ENCODE data around the gene ARMH2. TPM values are rescaled to one million over a fixed set of nuclear protein-coding genes. Genes with fewer than 3 reads are reported as not detected.

ARMH2 gene
- total and polyA plus RNA-seq, 9 of the 15 experiments (the other 6 are each of a cell fraction or from before 2014, with no cell fraction given), result not detected

DNA sequence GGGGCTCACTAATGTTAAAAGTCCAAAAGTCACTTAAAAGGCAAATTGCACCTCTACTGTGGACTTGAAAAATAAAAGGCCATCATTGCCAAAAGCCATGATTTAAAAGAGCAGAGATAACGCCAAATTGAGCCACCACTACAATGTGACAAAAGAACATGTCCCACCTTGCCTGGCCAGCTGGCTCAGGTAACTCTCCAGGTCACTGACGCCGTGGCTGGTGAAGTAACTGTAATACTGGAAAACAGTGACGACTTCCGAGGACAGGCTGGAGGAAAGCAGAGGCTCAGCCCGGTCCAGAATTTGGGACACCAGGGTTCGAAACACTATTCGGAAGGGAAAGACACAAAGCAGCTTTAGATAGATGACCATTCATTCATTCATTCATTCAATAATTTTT, 29.3 kb upstream of the ARMH2 start:
- no peak overlapping the region for H3K4me3 ChIP-seq
- BruUV-seq (replicated peaks), result no TSS peak
- FAIRE-seq (no peak), DNase-seq (ENCODE audit: extremely low read depth in 1 of 4, low spot score in 3 of 4) (no peak), ATAC-seq (no peak)
- intact Hi-C loops (cut with micrococcal nuclease), result no loop called here
- H3K4me2 ChIP-seq (ENCODE audit: insufficient read depth, low read length), result no peak overlapping the region
- peaks cover 14 to 29% of the 10 kb centered on the region in 2 experiments for H3K27me3 ChIP-seq (ENCODE audit: control insufficient read depth in 2 of 2, insufficient read depth in 2 of 2, low read length in 2 of 2)
- H3K9ac ChIP-seq (ENCODE audit: insufficient read depth in 1 of 2, low read depth in 2 of 2, low read length in 2 of 2), result no peak overlapping the region
- no peak overlapping the region for H3K27ac ChIP-seq (ENCODE audit: extremely low read depth, low read depth, low read length)
- WGBS (ENCODE audit: insufficient coverage, low coverage, missing lambda C conversion rate), result 0% methylated on average over 8 of the region's 8 CpGs
- H3K9me1 ChIP-seq (ENCODE audit: control insufficient read depth, insufficient read depth, low read length), result no peaks in the 10 kb centered on the region
- H2AFZ ChIP-seq (ENCODE audit: low read depth, low read length), result no peak overlapping the region
- H3K9me3 ChIP-seq (replicated peaks; ENCODE audit: control insufficient read depth, insufficient read depth, low read depth, low read length), result no peaks in the 10 kb centered on the region
- no peaks in the 10 kb centered on the region for H3K36me3 ChIP-seq (ENCODE audit: control insufficient read depth, insufficient read depth, low read length)
- no peaks in the 10 kb centered on the region for H4K20me1 ChIP-seq (replicated peaks; ENCODE audit: control insufficient read depth, insufficient read depth, low read length)
- ChIA-PET CTCF (ENCODE audit: low intra/inter-chr PET ratio) (no interaction called here), POLR2A (interaction anchor here (0.7 kb wide), 1 partner anchor 26 kb away, joined by 3 read pairs; no protein-coding TSS in a partner anchor)
- in situ Hi-C loops (cut with MboI), result no loop called here
- TF ChIP-seq HIVEP1 (CRISPR knock-in tag; IDR thresholded peaks at IDR 0.05) (no peak), PHB (CRISPR knock-in tag; IDR thresholded peaks at IDR 0.05) (no peak), ZFP36 (IDR thresholded peaks at IDR 0.05; ENCODE audit: low read depth, low read length, partially characterized antibody) (no peak), RNF2 (IDR thresholded peaks at IDR 0.05) (no peak), HDAC3 (IDR thresholded peaks at IDR 0.05; ENCODE audit: borderline replicate concordance, partially characterized antibody) (no peak), ESRRA (IDR thresholded peaks at IDR 0.05; ENCODE audit: borderline replicate concordance, low read depth) (no peak)
- TF ChIP-seq, protein P1, sequence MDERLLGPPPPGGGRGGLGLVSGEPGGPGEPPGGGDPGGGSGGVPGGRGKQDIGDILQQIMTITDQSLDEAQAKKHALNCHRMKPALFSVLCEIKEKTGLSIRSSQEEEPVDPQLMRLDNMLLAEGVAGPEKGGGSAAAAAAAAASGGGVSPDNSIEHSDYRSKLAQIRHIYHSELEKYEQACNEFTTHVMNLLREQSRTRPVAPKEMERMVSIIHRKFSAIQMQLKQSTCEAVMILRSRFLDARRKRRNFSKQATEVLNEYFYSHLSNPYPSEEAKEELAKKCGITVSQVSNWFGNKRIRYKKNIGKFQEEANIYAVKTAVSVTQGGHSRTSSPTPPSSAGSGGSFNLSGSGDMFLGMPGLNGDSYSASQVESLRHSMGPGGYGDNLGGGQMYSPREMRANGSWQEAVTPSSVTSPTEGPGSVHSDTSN (CRISPR knock-in tag; IDR thresholded peaks at IDR 0.05; ENCODE audit: low read depth), result no peak
- TF ChIP-seq, protein P1 (tag; conservative IDR thresholded peaks at IDR 0.05; ENCODE audit: low read depth), result no peak
- TF ChIP-seq, protein P2, sequence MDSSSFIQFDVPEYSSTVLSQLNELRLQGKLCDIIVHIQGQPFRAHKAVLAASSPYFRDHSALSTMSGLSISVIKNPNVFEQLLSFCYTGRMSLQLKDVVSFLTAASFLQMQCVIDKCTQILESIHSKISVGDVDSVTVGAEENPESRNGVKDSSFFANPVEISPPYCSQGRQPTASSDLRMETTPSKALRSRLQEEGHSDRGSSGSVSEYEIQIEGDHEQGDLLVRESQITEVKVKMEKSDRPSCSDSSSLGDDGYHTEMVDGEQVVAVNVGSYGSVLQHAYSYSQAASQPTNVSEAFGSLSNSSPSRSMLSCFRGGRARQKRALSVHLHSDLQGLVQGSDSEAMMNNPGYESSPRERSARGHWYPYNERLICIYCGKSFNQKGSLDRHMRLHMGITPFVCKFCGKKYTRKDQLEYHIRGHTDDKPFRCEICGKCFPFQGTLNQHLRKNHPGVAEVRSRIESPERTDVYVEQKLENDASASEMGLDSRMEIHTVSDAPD (CRISPR knock-in tag; IDR thresholded peaks at IDR 0.05), result no peak
- H3K4me1 ChIP-seq (replicated peaks in 1 of 2; ENCODE audit: control insufficient read depth in 2 of 2, insufficient read depth in 2 of 2, low read length in 2 of 2), result no peaks in the 10 kb centered on the region
- H3K79me2 ChIP-seq (ENCODE audit: control insufficient read depth, insufficient read depth, low read length), result no peaks in the 10 kb centered on the region

All from K562 (cell line).